Left ventricle myocardium superior (tissue), 1 donor: Measurements from ENCODE around the gene PAX7. TPM values are rescaled to one million over a fixed set of nuclear protein-coding genes. Genes with fewer than 3 reads are reported as not detected.

Source experiments
- ATAC-seq: fragments of 200-7000 bp; cut with Tn5 transposase; one replicate; pipeline ENCODE4 v1.9.1; 2020; ENCODE audit warnings: mild to moderate bottlenecking, moderate library complexity
- DNase-seq: peaks from one replicate; pipeline ENCODE4 v3.0.0-alpha.2; 2020
- intact Hi-C: fragments of 100-400 bp; cut with micrococcal nuclease; formaldehyde crosslinking; loops from one replicate; pipeline ENCODE4 v1.11.0; 2022
- total RNA-seq: library from RNA; stranded (reverse); fragmentation: NEBNext Ultra II Directional; extraction: Animal tissue kit (Norgen Biotek cat#: 25700); gene quantifications from one replicate; pipeline ENCODE4 v1.2.1, GENCODE V29; 2021
- donor health status: DM: no; HTN: yes; CAD: no; lungs with severe emphysema.

Gene PAX7
- total RNA-seq, 1 donor from 2014 or later = not detected

GRCh38 chr1:18719786-18720451 is 89.3 kb downstream of the PAX7 start:
- intact Hi-C loops = no loop called here
- DNase-seq = no peak
- no peak for ATAC-seq

GRCh38 chr1:18721041-18721440 is 90.4 kb downstream of the PAX7 start:
- ATAC-seq = no peak
- no peak for DNase-seq
- intact Hi-C loops = no loop called here

GRCh38 chr1:18721776-18722175 is 91.1 kb downstream of the PAX7 start:
- DNase-seq = no peak
- intact Hi-C loops = no loop called here
- no peak for ATAC-seq

GRCh38 chr1:18722270-18722669 is 91.6 kb downstream of the PAX7 start:
- intact Hi-C loops = no loop called here
- ATAC-seq (no peak), DNase-seq (no peak)

GRCh38 chr1:18723206-18723605 is 92.6 kb downstream of the PAX7 start:
- DNase-seq = no peak
- intact Hi-C loops = no loop called here
- ATAC-seq = no peak

GRCh38 chr1:18723701-18724411 is 93.2 kb downstream of the PAX7 start:
- no peak for DNase-seq
- ATAC-seq = no peak
- intact Hi-C loops = no loop called here

- intact Hi-C loops = no loop called here
These were observed 94.2 kb downstream of the PAX7 start for GRCh38 chr1:18724801-18725200.

GRCh38 chr1:18725231-18725895 is 94.7 kb downstream of the PAX7 start:
- ATAC-seq = no peak
- intact Hi-C loops = no loop called here
- no peak for DNase-seq

More at GRCh38 chr1:18724801-18725200, 94.2 kb downstream of the PAX7 start:
- DNase-seq (no peak), ATAC-seq (no peak)

GRCh38 chr1:18726368-18726767 is 95.7 kb downstream of the PAX7 start:
- ATAC-seq (no peak), DNase-seq (no peak)
- intact Hi-C loops = no loop called here

- DNase-seq (no peak), ATAC-seq (no peak)
- intact Hi-C loops = no loop called here
These were observed 97.3 kb downstream of the PAX7 start for GRCh38 chr1:18727956-18728355.

- DNase-seq (no peak), ATAC-seq (no peak)
- intact Hi-C loops = no loop called here
These were observed 99.7 kb downstream of the PAX7 start for GRCh38 chr1:18730321-18730720.

GRCh38 chr1:18731148-18731547 is 100.5 kb downstream of the PAX7 start:
- ATAC-seq (no peak), DNase-seq (no peak)
- intact Hi-C loops = no loop called here

- ATAC-seq = no peak
- no peak for DNase-seq
- intact Hi-C loops = no loop called here
These were observed 101.1 kb downstream of the PAX7 start for GRCh38 chr1:18731591-18732235.

GRCh38 chr1:18732686-18733085 is 102.0 kb downstream of the PAX7 start:
- no peak for DNase-seq
- no peak for ATAC-seq
- intact Hi-C loops = no loop called here

GRCh38 chr1:18734001-18734400 is 103.4 kb downstream of the PAX7 start:
- DNase-seq = no peak

GRCh38 chr1:18734461-18735223 is 104.0 kb downstream of the PAX7 start:
- DNase-seq (no peak), ATAC-seq (no peak)
- intact Hi-C loops = no loop called here

More at GRCh38 chr1:18734001-18734400, 103.4 kb downstream of the PAX7 start:
- intact Hi-C loops = no loop called here
- no peak for ATAC-seq

GRCh38 chr1:18735224-18735997 is 104.8 kb downstream of the PAX7 start:
- intact Hi-C loops = no loop called here
- DNase-seq (no peak), ATAC-seq (no peak)

GRCh38 chr1:18736958-18737357 is 106.3 kb downstream of the PAX7 start:
- intact Hi-C loops = no loop called here
- ATAC-seq (no peak), DNase-seq (no peak)

- intact Hi-C loops = no loop called here
- ATAC-seq (no peak), DNase-seq (no peak)
These were observed 107.5 kb downstream of the PAX7 start for GRCh38 chr1:18738126-18738525.
